Breast epithelium (tissue), 4 donors: ENCODE measurements around the gene CCNC. TPM values are rescaled to one million over a fixed set of nuclear protein-coding genes. Genes with fewer than 3 reads are reported as not detected.

Experiments
- DNase-seq, 2 donors: peaks; one replicate each; pipeline ENCODE4 v3.0.0-alpha.2; 2019; ENCODE audit warnings: low spot score in 2 of 2
- H3K27ac ChIP-seq, 2 donors: fragments of 200-600 bp; sonication (generic) in 1 of 2; one replicate each; pipeline ENCODE4 v1.5.1; 2016 to 2019; ENCODE audit warnings: mild to moderate bottlenecking in 1 of 2
- H3K27me3 ChIP-seq, 2 donors: fragments of 200-600 bp; sonication (generic) in 1 of 2; one replicate each; pipeline versions ENCODE4 v1.5.1 to v1.6.0; 2017 to 2019; ENCODE audit warnings: control low read depth in 1 of 2, mild to moderate bottlenecking in 1 of 2
- H3K36me3 ChIP-seq: fragments of 200-600 bp; one replicate; pipeline ENCODE4 v1.5.1; 2019
- H3K4me1 ChIP-seq, 2 donors: fragments of 200-600 bp; sonication (generic); one replicate each; pipeline ENCODE4 v1.5.1; 2016 to 2019; ENCODE audit warnings: control low read depth in 1 of 2
- H3K4me3 ChIP-seq, 3 donors: fragments of 200-600 bp; sonication (generic); 1 replicate in 2 of 3; 2 replicates in 1 of 3; pipeline ENCODE4 v1.5.1; 2016 to 2019; ENCODE audit warnings: mild to moderate bottlenecking in 3 of 3, moderate library complexity in 2 of 3
- H3K9me3 ChIP-seq, 2 donors: fragments of 200-600 bp; sonication (generic) in 1 of 2; one replicate each; pipeline ENCODE4 v1.5.1; 2016 to 2019; ENCODE audit warnings: control low read depth in 1 of 2
- POLR2A ChIP-seq: fragments of 450-650 bp; IDR thresholded peaks from one replicate; pipeline ENCODE4 v1.6.1; 2016; ENCODE audit warnings: antibody characterized with exemption, mild to moderate bottlenecking, moderate library complexity
- POLR2AphosphoS5 ChIP-seq, 3 donors: sonication (generic); formaldehyde crosslinking; IDR thresholded peaks; one replicate each; pipeline ENCODE4 v1.6.1; 2017; ENCODE audit warnings: antibody characterized with exemption in 3 of 3
- intact Hi-C: fragments of 100-400 bp; cut with DNase I; formaldehyde crosslinking; loops from one replicate; pipeline ENCODE4 v1.15.1; 2023; ENCODE audit warnings: low total_unique reads
- total RNA-seq, 3 donors: library from RNA; depleted of rRNA; stranded (reverse); fragments of >200 nt; gene quantifications; one replicate each; pipeline ENCODE4 v1.1.0, GENCODE V29; 2016
- TF ChIP-seq, protein P1 (sequence below), 3 donors: fragments of 450-650 bp; IDR thresholded peaks; one replicate each; pipeline ENCODE4 v1.5.1; 2016 to 2017; ENCODE audit warnings: antibody characterized with exemption in 3 of 3, mild to moderate bottlenecking in 3 of 3, moderate library complexity in 3 of 3

CCNC gene, protein sequence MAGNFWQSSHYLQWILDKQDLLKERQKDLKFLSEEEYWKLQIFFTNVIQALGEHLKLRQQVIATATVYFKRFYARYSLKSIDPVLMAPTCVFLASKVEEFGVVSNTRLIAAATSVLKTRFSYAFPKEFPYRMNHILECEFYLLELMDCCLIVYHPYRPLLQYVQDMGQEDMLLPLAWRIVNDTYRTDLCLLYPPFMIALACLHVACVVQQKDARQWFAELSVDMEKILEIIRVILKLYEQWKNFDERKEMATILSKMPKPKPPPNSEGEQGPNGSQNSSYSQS
- 10 to 100 TPM; 59.3 to 79.8 (median 63.0) TPM for total RNA-seq

DNA sequence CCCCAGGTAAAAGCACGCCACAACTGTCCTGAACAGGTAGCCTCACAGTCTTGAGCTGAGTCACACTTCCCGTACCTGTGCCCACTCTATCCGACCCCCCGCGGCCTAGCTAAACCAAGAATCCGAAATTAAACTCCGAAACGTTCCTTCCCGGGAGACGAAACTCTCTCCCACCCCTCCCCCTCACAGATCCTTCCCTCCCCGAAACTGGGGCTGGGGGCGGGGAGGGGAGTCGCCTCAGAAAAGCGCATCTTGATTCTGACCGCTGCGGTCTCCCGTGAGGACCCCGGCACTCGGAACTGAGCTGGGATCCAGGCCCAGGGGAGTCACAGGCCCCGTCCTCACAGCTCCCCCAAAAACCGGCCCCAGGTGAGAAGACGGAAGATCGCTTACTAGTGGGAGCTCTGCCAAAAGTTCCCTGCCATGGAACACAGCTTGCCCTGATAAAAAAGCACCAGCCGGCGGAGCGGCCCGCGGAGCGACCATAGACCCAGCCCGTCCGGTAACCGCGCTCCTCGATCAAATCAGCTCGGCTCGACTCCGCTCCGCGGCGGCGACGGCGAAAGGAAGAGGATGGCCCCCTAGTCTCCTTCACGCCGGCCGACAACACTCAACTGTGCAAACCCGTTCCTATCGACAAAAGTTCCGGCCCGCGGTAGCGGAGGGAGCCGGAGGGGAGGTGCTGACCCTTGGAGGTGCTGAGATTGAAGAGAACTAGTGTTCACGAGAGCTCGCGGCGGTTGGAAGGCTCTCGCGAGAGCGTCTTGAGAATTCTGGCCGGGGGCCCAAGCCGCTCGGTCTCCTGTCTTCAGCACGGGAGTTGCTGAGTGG, at the start of gene CCNC:
CCNC (minus strand) TSS at position 558 of the 831 bp plus-strand sequence; CDS start at position 425, 133 bp downstream.
- peaks cover 0 to 16% of the 10 kb centered on the region in 2 donors for H3K4me1 ChIP-seq
- peak; percentile 79 to 91 (median 90) for TF ChIP-seq POLR2AphosphoS5 (IDR thresholded peaks at IDR 0.05)
- TF ChIP-seq POLR2A, result peak; percentile 56
- TF ChIP-seq, protein P1, sequence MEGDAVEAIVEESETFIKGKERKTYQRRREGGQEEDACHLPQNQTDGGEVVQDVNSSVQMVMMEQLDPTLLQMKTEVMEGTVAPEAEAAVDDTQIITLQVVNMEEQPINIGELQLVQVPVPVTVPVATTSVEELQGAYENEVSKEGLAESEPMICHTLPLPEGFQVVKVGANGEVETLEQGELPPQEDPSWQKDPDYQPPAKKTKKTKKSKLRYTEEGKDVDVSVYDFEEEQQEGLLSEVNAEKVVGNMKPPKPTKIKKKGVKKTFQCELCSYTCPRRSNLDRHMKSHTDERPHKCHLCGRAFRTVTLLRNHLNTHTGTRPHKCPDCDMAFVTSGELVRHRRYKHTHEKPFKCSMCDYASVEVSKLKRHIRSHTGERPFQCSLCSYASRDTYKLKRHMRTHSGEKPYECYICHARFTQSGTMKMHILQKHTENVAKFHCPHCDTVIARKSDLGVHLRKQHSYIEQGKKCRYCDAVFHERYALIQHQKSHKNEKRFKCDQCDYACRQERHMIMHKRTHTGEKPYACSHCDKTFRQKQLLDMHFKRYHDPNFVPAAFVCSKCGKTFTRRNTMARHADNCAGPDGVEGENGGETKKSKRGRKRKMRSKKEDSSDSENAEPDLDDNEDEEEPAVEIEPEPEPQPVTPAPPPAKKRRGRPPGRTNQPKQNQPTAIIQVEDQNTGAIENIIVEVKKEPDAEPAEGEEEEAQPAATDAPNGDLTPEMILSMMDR (IDR thresholded peaks at IDR 0.05), result no peak
- peak within 1 kb of the TSS; percentile 82 to 96 (median 93) for H3K4me3 ChIP-seq
- H3K27me3 ChIP-seq, result no peaks in the 10 kb centered on the region
- H3K9me3 ChIP-seq, result no peaks in the 10 kb centered on the region
- intact Hi-C loops, result loop anchor here (1.0 kb wide), 1 partner anchor 21 kb away; no protein-coding TSS in a partner anchor
- DNase-seq, result peak; percentile 92
- H3K27ac ChIP-seq, result peak within 1 kb of the TSS; percentile 91 to 92
- no peaks in the 10 kb centered on the region for H3K36me3 ChIP-seq

DNA sequence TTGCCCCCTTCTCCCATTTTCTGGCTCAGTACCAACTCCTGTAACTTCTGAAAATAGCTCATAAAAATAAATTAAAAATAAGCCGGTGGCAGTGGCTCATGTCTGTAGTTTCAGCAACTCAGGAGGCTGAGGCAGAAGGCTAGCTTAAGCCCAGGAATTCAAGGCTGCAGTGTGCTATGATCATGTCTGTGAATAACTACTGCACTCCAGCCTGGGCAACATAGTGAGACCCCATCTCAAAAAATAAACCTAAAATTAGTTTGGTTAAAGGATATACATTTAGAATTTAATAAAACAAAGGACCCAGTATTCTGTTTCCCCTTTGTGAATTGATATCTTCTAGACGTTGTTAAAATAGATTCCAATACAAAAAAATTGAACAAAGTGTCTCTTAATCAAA, 48.7 kb upstream of the CCNC start:
- DNase-seq, result no peak
- intact Hi-C loops, result no loop called here
- no peaks in the 10 kb centered on the region for H3K9me3 ChIP-seq
- H3K27ac ChIP-seq, result no peak overlapping the region
- H3K36me3 ChIP-seq, result no peaks in the 10 kb centered on the region
- peaks cover 11 to 99% of the 10 kb centered on the region in 2 donors for H3K27me3 ChIP-seq
- TF ChIP-seq, protein P1 (IDR thresholded peaks at IDR 0.05), result no peak
- TF ChIP-seq POLR2AphosphoS5 (IDR thresholded peaks at IDR 0.05), result no peak
- no peak for TF ChIP-seq POLR2A
- H3K4me3 ChIP-seq, result no peak overlapping the region
- peaks cover 10 to 14% of the 10 kb centered on the region in 2 donors for H3K4me1 ChIP-seq

DNA sequence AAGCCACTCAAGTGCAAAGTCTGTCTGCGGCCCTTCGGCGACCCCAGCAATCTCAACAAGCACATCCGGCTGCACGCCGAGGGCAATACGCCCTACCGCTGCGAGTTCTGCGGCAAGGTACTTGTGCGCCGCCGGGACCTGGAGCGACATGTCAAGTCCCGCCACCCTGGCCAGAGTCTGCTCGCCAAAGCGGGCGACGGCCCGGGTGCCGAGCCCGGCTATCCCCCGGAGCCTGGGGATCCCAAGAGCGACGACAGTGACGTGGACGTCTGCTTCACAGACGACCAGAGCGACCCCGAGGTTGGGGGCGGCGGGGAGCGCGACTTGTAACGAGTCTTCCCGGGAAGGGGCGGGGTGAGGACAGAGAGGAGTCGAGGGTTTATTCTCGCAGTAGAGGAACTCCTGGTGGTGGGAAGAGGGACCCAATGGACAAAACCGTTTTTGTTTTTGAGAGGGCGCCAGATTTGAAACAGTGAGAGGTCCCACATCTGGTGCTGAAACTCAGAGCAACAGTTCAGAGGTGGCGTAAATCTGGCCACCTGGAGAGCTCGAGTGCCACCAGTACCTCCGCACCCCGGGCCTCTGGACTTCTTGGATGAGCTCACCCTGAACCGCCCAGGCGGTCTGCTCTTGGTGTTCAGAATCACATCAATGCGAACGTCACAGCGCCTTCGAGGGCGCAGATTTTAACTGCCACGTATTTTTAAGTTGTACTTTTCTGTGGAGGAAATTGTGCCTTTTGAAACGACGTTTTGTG, 46.1 kb upstream of the CCNC start:
- H3K27me3 ChIP-seq, result peaks cover 11 to 98% of the 10 kb centered on the region in 2 donors

DNA sequence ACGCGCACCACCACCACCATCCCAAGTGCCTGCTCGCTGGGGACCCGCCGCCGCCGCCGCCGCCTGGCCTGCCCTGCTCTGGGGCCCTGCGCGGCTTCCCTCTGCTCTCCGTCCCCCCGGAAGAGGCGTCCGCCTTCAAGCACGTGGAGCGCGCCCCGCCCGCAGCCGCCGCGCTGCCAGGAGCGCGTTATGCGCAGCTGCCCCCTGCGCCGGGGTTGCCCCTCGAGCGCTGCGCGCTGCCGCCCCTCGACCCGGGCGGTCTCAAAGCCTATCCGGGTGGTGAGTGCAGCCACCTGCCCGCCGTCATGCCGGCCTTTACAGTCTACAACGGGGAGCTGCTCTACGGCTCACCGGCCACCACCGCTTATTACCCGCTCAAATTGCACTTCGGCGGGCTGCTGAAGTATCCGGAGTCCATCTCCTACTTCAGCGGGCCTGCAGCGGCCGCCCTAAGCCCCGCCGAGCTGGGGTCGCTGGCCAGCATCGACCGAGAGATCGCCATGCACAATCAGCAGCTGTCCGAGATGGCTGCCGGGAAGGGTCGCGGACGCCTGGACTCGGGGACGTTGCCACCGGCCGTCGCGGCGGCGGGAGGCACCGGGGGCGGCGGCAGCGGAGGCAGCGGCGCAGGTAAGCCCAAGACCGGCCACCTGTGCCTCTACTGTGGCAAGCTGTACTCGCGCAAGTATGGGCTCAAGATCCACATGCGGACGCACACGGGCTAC, 45.4 kb upstream of the CCNC start:
- no peaks in the 10 kb centered on the region for H3K36me3 ChIP-seq
- TF ChIP-seq POLR2AphosphoS5 (IDR thresholded peaks at IDR 0.05) (no peak), POLR2A (no peak)
- TF ChIP-seq, protein P1 (IDR thresholded peaks at IDR 0.05), result no peak
- no peak overlapping the region for H3K27ac ChIP-seq
- no peak for DNase-seq
- H3K9me3 ChIP-seq, result no peaks in the 10 kb centered on the region
- peak overlapping the region; percentile 41 to 79 (median 52) for H3K4me3 ChIP-seq
- H3K27me3 ChIP-seq, result peaks cover 10 to 98% of the 10 kb centered on the region in 2 donors
- intact Hi-C loops, result no loop called here
- H3K4me1 ChIP-seq, result peaks cover 10 to 14% of the 10 kb centered on the region in 2 donors

More for the DNA sequence above, 46.1 kb upstream of the CCNC start:
- Histone ChIP-seq H3K27ac (no peak overlapping the region), H3K36me3 (no peaks in the 10 kb centered on the region), H3K4me3 (peak overlapping the region; percentile 41 to 79 (median 52)), H3K9me3 (no peaks in the 10 kb centered on the region), H3K4me1 (peaks cover 10 to 14% of the 10 kb centered on the region in 2 donors)
- intact Hi-C loops, result no loop called here
- TF ChIP-seq, protein P1 (IDR thresholded peaks at IDR 0.05), result no peak
- TF ChIP-seq POLR2AphosphoS5 (IDR thresholded peaks at IDR 0.05) (no peak), POLR2A (no peak)
- DNase-seq, result no peak
